Right renal pelvis (tissue), 4 donors: ENCODE data around the gene DBP. TPM values are rescaled to one million over a fixed set of nuclear protein-coding genes. Genes with fewer than 3 reads are reported as not detected.
"Not testable (repeated sequence)": the region's sequence is repeated elsewhere in the genome, so short reads cannot be mapped to it uniquely, and the experiment has no call there.

Source experiments
- DNase-seq, 4 donors: peaks; one replicate each; pipeline ENCODE4 v3.0.0-alpha.2; 2013; ENCODE audit warnings: low read depth in 4 of 4, low spot score in 3 of 4, missing footprints in 1 of 4
- polyA plus RNA-seq, 4 donors: library from polyadenylated mRNA; unstranded; fragments of 120-200 nt; gene quantifications; one replicate each; pipeline ENCODE4 v1.2.1, GENCODE V29; 2013; ENCODE audit not compliant: insufficient read length in 4 of 4

The DBP gene
- 10 to 100 TPM; 11.6 to 14.7 (median 13.2) TPM for polyA plus RNA-seq

DNA sequence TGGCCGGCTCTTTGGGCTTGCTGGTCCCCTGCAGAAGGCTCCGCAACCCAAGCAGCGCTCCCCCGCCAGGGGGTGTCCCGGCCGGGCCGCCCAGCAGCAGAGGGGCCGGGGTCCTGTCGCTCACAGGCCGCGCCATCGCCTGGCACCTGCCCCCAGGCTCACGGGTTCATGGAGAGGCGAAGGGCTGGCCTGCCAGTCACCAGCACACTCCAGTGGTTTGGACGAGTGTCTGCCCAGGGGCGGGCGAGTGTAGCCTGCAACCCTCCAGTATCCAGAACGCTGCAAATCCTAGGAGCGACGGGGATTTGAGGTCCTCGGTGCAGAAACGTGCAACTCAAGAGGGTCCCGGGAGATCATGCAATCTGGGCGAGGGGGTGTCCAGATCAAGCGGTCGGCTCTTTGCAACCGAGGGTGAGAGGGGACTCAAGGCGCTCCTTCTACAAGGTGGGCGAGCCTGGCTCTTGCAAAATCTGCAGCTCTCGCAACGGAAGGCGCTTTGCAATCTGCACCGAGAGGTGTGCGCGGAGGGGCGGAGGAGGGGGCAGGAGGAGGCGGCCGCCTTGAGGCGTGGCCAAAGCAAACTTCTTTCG is at the start of gene DBP:
DBP (minus strand) TSS at position 521 of the 590 bp plus-strand sequence; CDS start at position 136, 385 bp downstream.
- DNase-seq: no peak

GRCh38 chr19:48686637-48687036 is 49.5 kb upstream of the DBP start:
- not testable (repeated sequence) for DNase-seq

DNA sequence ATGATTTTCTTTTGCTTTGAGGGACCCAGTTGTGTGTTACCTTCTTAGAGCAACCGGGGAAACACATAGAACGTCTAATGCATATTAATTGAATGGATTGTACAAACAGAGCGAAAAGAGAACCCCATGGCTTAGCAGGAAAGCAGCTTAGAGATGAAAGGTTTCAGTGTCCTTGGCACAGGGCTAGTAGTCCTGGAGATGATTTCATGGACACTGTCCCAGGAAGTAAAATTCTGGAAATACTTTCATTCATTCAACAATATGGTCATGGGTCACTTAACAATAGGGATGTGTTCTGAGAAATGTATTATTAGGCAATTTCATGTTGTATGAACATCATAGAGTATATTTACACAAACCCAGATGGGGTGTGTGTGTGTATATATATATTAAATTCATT is 48.9 kb upstream of the DBP start:
- no peak for DNase-seq

DNA sequence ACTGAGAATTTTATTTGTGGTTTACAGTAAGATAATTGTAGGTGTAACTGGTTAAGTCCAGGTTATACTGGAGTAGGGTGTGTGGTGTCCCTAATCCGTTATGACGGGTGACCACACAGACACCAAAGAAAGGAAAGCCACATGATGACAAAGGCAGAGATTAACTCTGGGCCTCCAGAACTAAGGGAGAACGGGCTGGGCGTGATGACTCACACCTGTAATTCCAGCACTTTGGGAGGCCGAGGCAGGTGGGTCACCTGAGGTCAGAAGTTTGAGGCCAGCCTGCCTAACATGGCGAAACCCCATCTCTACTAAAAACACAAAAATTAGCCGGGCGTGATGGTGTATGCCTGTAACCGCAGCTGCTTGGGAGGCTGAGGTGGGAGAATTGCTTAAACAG is 48.4 kb upstream of the DBP start:
- DNase-seq: no peak

DNA sequence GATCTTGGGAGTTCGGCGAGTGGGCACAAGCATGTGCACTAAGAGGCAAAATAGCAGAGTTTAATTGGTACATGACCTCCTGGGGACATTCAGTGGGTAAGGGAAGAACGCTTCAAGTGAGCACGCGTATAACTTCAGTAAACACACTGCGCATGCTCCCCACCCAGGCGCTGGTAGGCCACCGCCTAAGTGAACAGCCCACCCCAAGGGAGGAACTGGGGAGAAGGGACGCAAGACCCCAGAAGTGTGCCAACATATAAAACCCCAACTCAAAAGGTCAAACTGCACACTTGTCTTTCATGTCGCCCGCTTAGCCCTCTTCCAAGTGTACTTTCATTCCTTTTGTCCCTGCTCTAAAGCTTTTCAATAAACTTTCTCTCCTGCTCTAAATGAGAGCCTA is 46.2 kb upstream of the DBP start:
- no peak for DNase-seq

GRCh38 chr19:48681127-48681470 is 43.9 kb upstream of the DBP start:
- no peak for DNase-seq

- no peak for DNase-seq
These were observed 43.4 kb upstream of the DBP start for GRCh38 chr19:48680436-48681126.

- not testable (repeated sequence) for DNase-seq
These were observed 42.8 kb upstream of the DBP start for GRCh38 chr19:48680006-48680405.

DNA sequence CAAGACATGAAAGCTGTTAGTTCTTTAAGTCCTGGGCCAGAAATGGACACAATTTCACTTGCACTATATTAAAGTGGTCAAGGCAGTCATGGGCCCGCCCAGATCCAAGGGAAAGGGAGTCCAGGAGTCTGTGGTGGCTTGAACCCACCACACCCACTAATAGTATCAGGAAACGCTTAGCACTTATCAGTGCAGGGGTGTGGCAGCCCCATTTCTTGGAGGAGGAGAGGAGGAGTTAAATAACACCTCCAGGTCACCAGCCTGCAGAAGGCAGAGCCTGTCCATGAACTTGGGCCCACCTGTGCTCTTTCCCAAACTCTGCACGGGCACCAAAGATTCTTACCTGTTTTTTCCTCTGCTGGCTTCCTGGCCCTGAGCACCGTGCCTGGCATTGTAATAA is 41.0 kb upstream of the DBP start:
- no peak for DNase-seq

DNA sequence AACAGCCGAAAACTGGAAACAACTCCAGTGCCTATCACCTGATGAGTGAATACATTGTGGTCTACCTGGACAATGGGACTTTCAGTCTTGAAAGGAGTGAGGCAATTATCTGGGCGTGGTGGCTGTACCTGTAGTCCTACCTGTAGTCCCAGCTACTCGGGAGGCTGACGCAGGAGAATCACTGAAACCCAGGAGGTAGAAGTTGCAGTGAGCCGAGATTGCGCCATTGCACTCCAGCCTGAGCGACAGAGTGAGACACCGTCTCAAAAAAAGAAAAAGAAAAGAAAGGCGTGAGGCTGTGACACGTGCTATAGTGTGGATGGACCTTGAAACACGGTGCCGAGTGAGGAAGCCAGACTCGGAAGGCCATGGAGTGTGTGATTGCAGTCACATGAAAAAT is 39.7 kb upstream of the DBP start:
- DNase-seq: no peak

DNA sequence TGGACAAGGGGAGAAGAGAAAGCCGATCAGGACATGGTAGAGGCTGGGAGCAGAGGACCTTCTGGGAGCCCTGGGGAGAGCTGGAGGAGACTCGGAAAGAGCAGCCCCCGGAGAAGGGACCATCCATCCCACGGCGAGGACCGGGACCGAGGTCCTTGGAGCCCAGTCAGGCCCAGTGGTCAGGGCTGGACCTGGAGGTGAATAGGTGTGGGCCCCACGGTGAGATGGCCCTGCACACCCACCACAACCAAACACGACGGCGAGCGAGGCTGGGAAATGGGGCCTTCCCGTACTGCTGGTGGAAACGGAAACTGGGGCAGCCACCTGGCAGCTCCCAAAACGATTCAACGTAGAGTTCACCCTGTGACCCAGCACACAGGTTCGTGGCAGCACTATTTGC is 39.3 kb upstream of the DBP start:
- no peak for DNase-seq

DNA sequence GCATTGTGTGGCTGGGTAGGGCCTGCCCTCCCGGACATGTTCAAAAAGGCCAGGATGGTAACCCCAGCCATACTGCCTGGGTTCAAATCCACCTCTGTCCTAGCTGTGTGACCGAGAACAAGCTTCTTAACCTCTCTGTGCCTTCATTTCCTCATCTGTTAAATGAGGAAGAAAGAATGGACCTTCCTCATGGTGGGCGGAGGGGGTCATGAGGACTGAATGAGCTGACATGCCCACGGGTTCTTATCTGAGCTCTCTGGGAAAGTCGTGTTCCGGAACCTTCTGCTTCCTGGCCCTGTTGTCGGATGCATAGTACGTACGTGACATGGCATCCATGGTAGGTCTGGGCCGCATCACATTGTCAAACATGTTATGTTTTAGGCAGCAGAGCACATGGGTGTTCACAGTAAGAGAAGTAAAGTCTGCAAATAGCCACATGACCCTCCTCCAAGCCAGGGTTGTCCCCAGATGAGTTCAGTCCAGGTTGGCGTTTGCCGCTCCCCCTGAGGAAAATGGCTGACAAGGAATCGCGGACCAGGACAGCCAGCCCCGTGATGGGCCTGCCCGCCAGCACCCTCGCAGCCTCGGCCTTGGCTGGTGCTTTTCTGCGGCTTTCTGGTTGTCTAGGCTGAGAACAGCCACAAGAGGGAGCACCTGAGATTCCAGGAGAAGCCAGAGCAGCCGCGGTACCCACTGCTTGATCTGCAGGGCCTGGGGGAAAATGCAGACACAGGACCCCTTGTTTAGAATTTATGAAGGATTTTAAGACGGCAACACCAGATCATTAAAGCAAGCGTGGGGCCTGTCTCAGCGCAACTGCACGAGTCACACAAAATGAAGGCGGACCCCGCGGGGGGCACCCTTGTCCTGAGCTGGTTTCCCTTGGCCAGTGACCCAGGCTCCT is 38.0 kb upstream of the DBP start:
- DNase-seq: peak; percentile 78 to 85 (median 79)

- no peak for DNase-seq
These were observed 37.1 kb upstream of the DBP start for GRCh38 chr19:48674216-48674809.

GRCh38 chr19:48673436-48674100 is 36.4 kb upstream of the DBP start:
- DNase-seq: no peak

GRCh38 chr19:48672994-48673393 is 35.8 kb upstream of the DBP start, which contains the start of gene NTN5:
NTN5 (minus strand) TSS chr19:48673017; CDS start chr19:48670986, 2,031 bp downstream.
- DNase-seq: no peak

GRCh38 chr19:48671446-48671995 is 34.3 kb upstream of the DBP start:
- DNase-seq: no peak

GRCh38 chr19:48670699-48671445 is 33.7 kb upstream of the DBP start:
- DNase-seq: no peak

DNA sequence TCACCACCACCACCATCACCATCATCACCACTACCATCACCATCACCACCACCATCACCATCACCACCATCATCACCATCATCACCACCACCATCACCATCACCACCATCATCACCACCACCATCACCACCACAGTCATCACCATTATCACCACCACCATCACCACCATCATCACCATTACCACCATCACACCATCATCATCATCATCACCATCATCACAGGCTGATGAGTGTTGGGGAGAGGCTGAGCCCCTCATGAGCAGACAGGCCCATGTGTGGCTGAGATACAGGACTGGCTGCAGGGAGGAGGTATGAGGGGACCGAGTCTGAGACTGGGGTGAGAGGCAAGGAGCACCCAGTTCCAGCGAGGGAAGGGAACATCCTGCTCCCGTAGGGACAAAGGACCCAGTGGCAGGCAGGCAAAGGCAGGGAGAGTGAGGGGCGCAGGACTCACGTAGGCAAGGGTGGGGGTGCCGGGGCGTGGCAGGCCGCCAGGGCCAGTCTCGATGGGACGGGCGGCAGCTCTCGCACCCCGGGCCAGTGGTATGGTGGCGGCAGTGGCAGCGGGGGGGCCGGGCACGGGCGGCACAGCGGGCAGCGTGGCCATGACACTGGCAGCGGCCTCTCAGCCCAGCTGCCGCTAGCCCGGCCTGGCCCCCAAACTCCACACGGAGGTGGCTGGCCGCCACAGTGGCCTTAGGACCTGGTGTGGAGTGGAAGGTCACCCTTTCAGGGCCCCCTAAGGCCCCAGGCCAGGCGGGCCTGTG is 32.9 kb upstream of the DBP start:
- DNase-seq: no peak

DNA sequence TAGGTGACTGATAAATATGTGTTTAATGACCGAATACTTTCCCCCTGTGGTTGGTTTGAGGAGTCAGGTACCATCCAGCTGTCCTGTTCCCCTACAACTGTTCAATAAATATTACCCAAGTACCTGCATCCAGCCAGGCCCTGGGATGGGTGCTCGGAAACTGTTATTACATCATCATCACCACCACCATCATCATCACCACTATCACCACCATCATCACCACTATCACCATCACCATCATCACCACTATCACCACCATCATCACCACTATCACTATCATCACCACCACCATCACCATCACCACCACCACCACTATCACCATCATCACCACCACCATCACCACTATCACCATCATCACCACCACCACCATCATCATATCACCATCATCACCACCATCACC is 31.6 kb upstream of the DBP start:
- DNase-seq: no peak
